ENCODE data around the gene CDC37L1. TPM values are rescaled to one million over a fixed set of nuclear protein-coding genes. Genes with fewer than 3 reads are reported as not detected.

The CDC37L1 gene
- total and polyA plus RNA-seq, 2 of the 8 experiments (the other 6 are each of a cell fraction or from before 2014, with no cell fraction given) = 4.6 to 23.8 TPM

GRCh38 chr9:4740638-4741364 lies 61.4 kb downstream of the CDC37L1 start, which contains the start of gene AK3 (continued):
- peak; percentile 48 to 86 for TF ChIP-seq POLR2A (IDR thresholded peaks at IDR 0.05; ENCODE audit: control extremely low read depth in 1 of 2, low read depth in 2 of 2, low read length in 2 of 2)
- no peak for TF ChIP-seq SAP30 (IDR thresholded peaks at IDR 0.05; ENCODE audit: insufficient read depth, insufficient replicate concordance, low read length)
- peak; percentile 82 for TF ChIP-seq MAX (IDR thresholded peaks at IDR 0.05)
- no peak for TF ChIP-seq EP300 (IDR thresholded peaks at IDR 0.05; ENCODE audit: borderline replicate concordance in 1 of 2, low read depth in 2 of 2, low read length in 2 of 2)
- TF ChIP-seq ATF3 (IDR thresholded peaks at IDR 0.05; ENCODE audit: insufficient read depth, low read depth, low read length) = no peak
- no peak for TF ChIP-seq ATF2 (IDR thresholded peaks at IDR 0.05; ENCODE audit: low read length)
- no peak for TF ChIP-seq SIX5 (IDR thresholded peaks at IDR 0.05; ENCODE audit: low read depth, low read length)
- no peak for TF ChIP-seq TEAD4 (IDR thresholded peaks at IDR 0.05; ENCODE audit: low read depth, low read length)
- TF ChIP-seq JUND (IDR thresholded peaks at IDR 0.05; ENCODE audit: low read length) = no peak
- TF ChIP-seq EGR1 (IDR thresholded peaks at IDR 0.05; ENCODE audit: borderline replicate concordance, low read depth, low read length) = no peak
- no peak for TF ChIP-seq USF2 (IDR thresholded peaks at IDR 0.05; ENCODE audit: low read length)
- TF ChIP-seq RBBP5 (IDR thresholded peaks at IDR 0.05; ENCODE audit: borderline replicate concordance, low read depth, low read length) = peak; percentile 61; the same call in 1 of the 2 replicates
- no peak for TF ChIP-seq SRF (IDR thresholded peaks at IDR 0.05; ENCODE audit: low read depth, low read length)
- peak in 1 of 2 experiments; percentile 24; a peak in 2 of 4 replicates for TF ChIP-seq SIN3A (conservative IDR thresholded peaks at IDR 0.05 in 1 of 2, IDR thresholded peaks at IDR 0.05 in 1 of 2; ENCODE audit: low read depth in 1 of 2, low read length in 2 of 2)
- no peak for TF ChIP-seq NANOG (IDR thresholded peaks at IDR 0.05; ENCODE audit: insufficient read depth, low read depth, low read length, poor library complexity, severe bottlenecking)
- peak; percentile 46; the same call in 1 of the 2 replicates for TF ChIP-seq POLR2AphosphoS5 (IDR thresholded peaks at IDR 0.05; ENCODE audit: low read depth, low read length)
- no peak for TF ChIP-seq SIRT6 (IDR thresholded peaks at IDR 0.05; ENCODE audit: low read length)
- no peak for TF ChIP-seq CBX5 (IDR thresholded peaks at IDR 0.05; ENCODE audit: low read depth, low read length)
- no peak for TF ChIP-seq GTF2F1 (IDR thresholded peaks at IDR 0.05; ENCODE audit: borderline replicate concordance, low read depth, low read length)
- no peak for TF ChIP-seq ZNF274 (IDR thresholded peaks at IDR 0.05; ENCODE audit: borderline replicate concordance, extremely low read depth, low read length)
